ENCODE measurements around the gene NEURL2. TPM values are rescaled to one million over a fixed set of nuclear protein-coding genes. Genes with fewer than 3 reads are reported as not detected.

Gene NEURL2
- total RNA-seq, 2 donors from 2014 or later, result 0.29 to 1.9 TPM

GRCh38 chr20:45863543-45864470 lies 27.2 kb downstream of the NEURL2 start:
- Mint-ChIP-seq H3K4me3 (no peak overlapping the region), H3K4me1 (ENCODE audit: low read depth in 2 of 2) (peaks cover 6 to 12% of the 10 kb centered on the region in 2 donors), H3K36me3 (no peaks in the 10 kb centered on the region), H3K9me3 (no peaks in the 10 kb centered on the region), H3K27me3 (no peaks in the 10 kb centered on the region), H3K27ac (no peak overlapping the region)
- no peak for ATAC-seq
- no peak for DNase-seq (ENCODE audit: low spot score)

- no peaks in the 10 kb centered on the region for H3K27me3 Mint-ChIP-seq
- no peak overlapping the region for H3K4me3 Mint-ChIP-seq
- H3K9me3 Mint-ChIP-seq, result no peaks in the 10 kb centered on the region
- H3K4me1 Mint-ChIP-seq (ENCODE audit: low read depth in 2 of 2), result peaks cover 19 to 25% of the 10 kb centered on the region in 2 donors
- DNase-seq (ENCODE audit: low spot score) (no peak), ATAC-seq (no peak)
- no peak overlapping the region for H3K27ac Mint-ChIP-seq
- no peaks in the 10 kb centered on the region for H3K36me3 Mint-ChIP-seq
Observed at GRCh38 chr20:45861221-45862075, 29.6 kb downstream of the NEURL2 start.

GRCh38 chr20:45860560-45861220 lies 30.3 kb downstream of the NEURL2 start:
- no peak overlapping the region for H3K4me3 Mint-ChIP-seq
- no peaks in the 10 kb centered on the region for H3K9me3 Mint-ChIP-seq
- H3K36me3 Mint-ChIP-seq, result no peaks in the 10 kb centered on the region
- H3K27me3 Mint-ChIP-seq, result no peaks in the 10 kb centered on the region
- peaks cover 23 to 25% of the 10 kb centered on the region in 2 donors for H3K4me1 Mint-ChIP-seq (ENCODE audit: low read depth in 2 of 2)
- ATAC-seq, result no peak
- DNase-seq (ENCODE audit: low spot score), result no peak
- no peak overlapping the region for H3K27ac Mint-ChIP-seq

- no peaks in the 10 kb centered on the region for H3K27me3 Mint-ChIP-seq
- no peaks in the 10 kb centered on the region for H3K9me3 Mint-ChIP-seq
- no peaks in the 10 kb centered on the region for H3K36me3 Mint-ChIP-seq
- DNase-seq (ENCODE audit: low spot score) (no peak), ATAC-seq (no peak)
- no peak overlapping the region for H3K4me3 Mint-ChIP-seq
- H3K4me1 Mint-ChIP-seq (ENCODE audit: low read depth in 2 of 2), result peaks cover 23 to 28% of the 10 kb centered on the region in 2 donors
- H3K27ac Mint-ChIP-seq, result no peak overlapping the region
Observed at GRCh38 chr20:45859916-45860315, 31.1 kb downstream of the NEURL2 start.

- peak overlapping the region; percentile 95 for H3K4me3 Mint-ChIP-seq
- H3K27me3 Mint-ChIP-seq, result no peaks in the 10 kb centered on the region
- peaks cover 26 to 38% of the 10 kb centered on the region in 2 donors for H3K4me1 Mint-ChIP-seq (ENCODE audit: low read depth in 2 of 2)
- no peaks in the 10 kb centered on the region for H3K9me3 Mint-ChIP-seq
- H3K27ac Mint-ChIP-seq, result peak overlapping the region; percentile 96 to 97
- DNase-seq (ENCODE audit: low spot score), result peak; percentile 63
- peak; percentile 58 to 64 for ATAC-seq
- H3K36me3 Mint-ChIP-seq, result no peaks in the 10 kb centered on the region
Observed at GRCh38 chr20:45857882-45858216, 33.2 kb downstream of the NEURL2 start.

- H3K27ac Mint-ChIP-seq, result peak within 1 kb of the TSS; percentile 96 to 97
- H3K9me3 Mint-ChIP-seq, result no peaks in the 10 kb centered on the region
- H3K4me3 Mint-ChIP-seq, result peak within 1 kb of the TSS; percentile 95
- H3K4me1 Mint-ChIP-seq (ENCODE audit: low read depth in 2 of 2), result peaks cover 26 to 38% of the 10 kb centered on the region in 2 donors
- H3K36me3 Mint-ChIP-seq, result no peaks in the 10 kb centered on the region
- DNase-seq (ENCODE audit: low spot score), result peak; percentile 99
- ATAC-seq, result peak; percentile 97 to 98
- no peaks in the 10 kb centered on the region for H3K27me3 Mint-ChIP-seq
Observed at GRCh38 chr20:45857114-45857881, 33.7 kb downstream of the NEURL2 start, which contains the start of the genes ACOT8 and ZSWIM3. ACOT8 (minus strand) TSS chr20:45857392; CDS start chr20:45857315, 77 bp downstream. ZSWIM3 (plus strand) TSS chr20:45857614; CDS start chr20:45857826, 212 bp downstream.

- no peak overlapping the region for H3K4me3 Mint-ChIP-seq
Observed at GRCh38 chr20:45853484-45853883, 37.5 kb downstream of the NEURL2 start.

GRCh38 chr20:45852326-45852725 lies 38.7 kb downstream of the NEURL2 start:
- Mint-ChIP-seq H3K27ac (no peak overlapping the region), H3K27me3 (no peaks in the 10 kb centered on the region), H3K9me3 (no peaks in the 10 kb centered on the region), H3K4me3 (no peak overlapping the region), H3K36me3 (no peaks in the 10 kb centered on the region), H3K4me1 (ENCODE audit: low read depth in 2 of 2) (peaks cover 12 to 13% of the 10 kb centered on the region in 2 donors)
- no peak for ATAC-seq
- DNase-seq (ENCODE audit: low spot score), result no peak

More at GRCh38 chr20:45853484-45853883, 37.5 kb downstream of the NEURL2 start:
- DNase-seq (ENCODE audit: low spot score) (no peak), ATAC-seq (no peak)
- Mint-ChIP-seq H3K27me3 (no peaks in the 10 kb centered on the region), H3K9me3 (no peaks in the 10 kb centered on the region), H3K4me1 (ENCODE audit: low read depth in 2 of 2) (peaks cover 19 to 23% of the 10 kb centered on the region in 2 donors), H3K36me3 (no peaks in the 10 kb centered on the region), H3K27ac (no peak overlapping the region)

GRCh38 chr20:45851501-45851900 lies 39.5 kb downstream of the NEURL2 start:
- H3K36me3 Mint-ChIP-seq, result no peaks in the 10 kb centered on the region
- ATAC-seq, result no peak
- H3K27ac Mint-ChIP-seq, result no peak overlapping the region
- H3K4me3 Mint-ChIP-seq, result no peak overlapping the region
- peaks cover 10 to 13% of the 10 kb centered on the region in 2 donors for H3K4me1 Mint-ChIP-seq (ENCODE audit: low read depth in 2 of 2)
- H3K9me3 Mint-ChIP-seq, result no peaks in the 10 kb centered on the region
- DNase-seq (ENCODE audit: low spot score), result no peak
- no peaks in the 10 kb centered on the region for H3K27me3 Mint-ChIP-seq

GRCh38 chr20:45850926-45851325 lies 40.1 kb downstream of the NEURL2 start:
- H3K27ac Mint-ChIP-seq, result no peak overlapping the region
- H3K9me3 Mint-ChIP-seq, result no peaks in the 10 kb centered on the region
- H3K4me1 Mint-ChIP-seq (ENCODE audit: low read depth in 2 of 2), result peaks cover 5 to 13% of the 10 kb centered on the region in 2 donors
- no peaks in the 10 kb centered on the region for H3K27me3 Mint-ChIP-seq
- DNase-seq (ENCODE audit: low spot score) (no peak), ATAC-seq (no peak)
- H3K36me3 Mint-ChIP-seq, result no peaks in the 10 kb centered on the region
- no peak overlapping the region for H3K4me3 Mint-ChIP-seq

- H3K27me3 Mint-ChIP-seq, result no peaks in the 10 kb centered on the region
- H3K9me3 Mint-ChIP-seq, result no peaks in the 10 kb centered on the region
- H3K36me3 Mint-ChIP-seq, result no peaks in the 10 kb centered on the region
- no peak overlapping the region for H3K27ac Mint-ChIP-seq
- no peak for DNase-seq (ENCODE audit: low spot score)
- peaks cover 5 to 13% of the 10 kb centered on the region in 2 donors for H3K4me1 Mint-ChIP-seq (ENCODE audit: low read depth in 2 of 2)
- no peak for ATAC-seq
- no peak overlapping the region for H3K4me3 Mint-ChIP-seq
Observed at GRCh38 chr20:45850238-45850637, 40.8 kb downstream of the NEURL2 start.

GRCh38 chr20:45848969-45849582 lies 41.9 kb downstream of the NEURL2 start:
- no peaks in the 10 kb centered on the region for H3K9me3 Mint-ChIP-seq
- peaks cover 5% of the 10 kb centered on the region for H3K36me3 Mint-ChIP-seq
- no peaks in the 10 kb centered on the region for H3K27me3 Mint-ChIP-seq
- no peak overlapping the region for H3K4me3 Mint-ChIP-seq
- H3K27ac Mint-ChIP-seq, result no peak overlapping the region
- DNase-seq (ENCODE audit: low spot score) (no peak), ATAC-seq (no peak)
- peaks cover 5 to 6% of the 10 kb centered on the region in 2 donors for H3K4me1 Mint-ChIP-seq (ENCODE audit: low read depth in 2 of 2)

Data from natural killer cell treated with Interleukin-12 subunit alpha and Interleukin-12 subunit beta and Interleukin-15 and Interleukin-18, amount 100 ng/mL, for 72 hours (primary cell).